HT1080 (cell line): Measurements from ENCODE around the gene MRPS21. TPM values are rescaled to one million over a fixed set of nuclear protein-coding genes. Genes with fewer than 3 reads are reported as not detected.

Source experiments
- total RNA-seq: library from RNA; depleted of rRNA; stranded (reverse); fragments of >200 nt; shearing (Covaris generic); gene quantifications from 2 replicates; pipeline ENCODE4 v1.2.3, GENCODE V29; 2014; rRNA removed

Gene MRPS21
- total RNA-seq, 1 experiment from 2014 or later, result 72.0 TPM

Other genes starting within 250 kb of the MRPS21 start
- gene VPS45, start 226.1 kb upstream of the MRPS21 start, total RNA-seq, result 27.9 and 28.5 TPM in 2 replicates
- 45.1 and 50.1 TPM in 2 replicates for gene PLEKHO1, start 143.9 kb upstream of the MRPS21 start, total RNA-seq
- 24.4 and 37.7 TPM in 2 replicates for gene ANP32E, start 57.7 kb upstream of the MRPS21 start, total RNA-seq
- not detected in 2 replicates for gene CA14, start 36.1 kb upstream of the MRPS21 start, total RNA-seq
- gene APH1A, start 24.8 kb upstream of the MRPS21 start, total RNA-seq, result 134 and 160 TPM in 2 replicates
- 0.47 and 0.84 TPM in 2 replicates for gene C1orf54, start 21.1 kb upstream of the MRPS21 start, total RNA-seq
- gene CIART, start 11.3 kb upstream of the MRPS21 start, total RNA-seq, result 3.2 and 5.7 TPM in 2 replicates
- gene PRPF3, start 27.7 kb downstream of the MRPS21 start, total RNA-seq, result 44.8 and 45.4 TPM in 2 replicates
- gene RPRD2, start 70.3 kb downstream of the MRPS21 start, total RNA-seq, result 5.0 and 8.7 TPM in 2 replicates
- 21.0 and 30.4 TPM in 2 replicates for gene TARS2, start 193.6 kb downstream of the MRPS21 start, total RNA-seq
- gene ECM1, start 214.2 kb downstream of the MRPS21 start, total RNA-seq, result 11.3 and 17.7 TPM in 2 replicates
- gene FALEC, start 221.9 kb downstream of the MRPS21 start, total RNA-seq, result not detected in 2 replicates